SK-N-MC (cell line): Measurements from ENCODE around the gene TRIM25.

Source experiments
- EZH2 ChIP-seq: fragments of 200-600 bp; sonication (generic); IDR thresholded peaks from one replicate; pipeline ENCODE4 v1.6.1; 2017; ENCODE audit warnings: antibody characterized with exemption
- FOXP2 ChIP-seq: optimal IDR thresholded peaks from 2 replicates; pipeline ENCODE3; 2011; ENCODE audit warnings: mild to moderate bottlenecking, moderate library complexity; ENCODE audit not compliant: insufficient read depth; ENCODE audit errors: extremely low read length, control extremely low read depth
- POLR2AphosphoS5 ChIP-seq: IDR thresholded peaks from 2 replicates; pipeline ENCODE4 v1.6.1; 2012; ENCODE audit warnings: mild to moderate bottlenecking, low read depth, low read length, borderline replicate concordance

- no peak for TF ChIP-seq EZH2
- TF ChIP-seq POLR2AphosphoS5, result no peak
- no peak for TF ChIP-seq FOXP2
Observed at GRCh38 chr17:56866496-56866895, 47.4 kb downstream of the TRIM25 start.
